Left lung (tissue), 10 donors: ENCODE results near the gene CCDC178. TPM values are rescaled to one million over a fixed set of nuclear protein-coding genes. Genes with fewer than 3 reads are reported as not detected.

ENCODE experiments used
- ATAC-seq: fragments of 200-7000 bp; cut with Tn5 transposase; one replicate; pipeline ENCODE4 v1.9.1; 2020; ENCODE audit warnings: moderate library complexity
- DNase-seq, 4 donors: peaks; one replicate each; pipeline ENCODE4 v3.0.0-alpha.2; 2013 to 2020
- H3K27ac ChIP-seq, 2 donors: fragments of 200-600 bp; sonication (generic) in 1 of 2; one replicate each; pipeline versions ENCODE4 v1.5.0 to v1.8.0; 2020 to 2021
- H3K27me3 ChIP-seq, 2 donors: fragments of 200-600 bp; sonication (generic) in 1 of 2; one replicate each; pipeline versions ENCODE4 v1.5.0 to v1.8.0; 2020 to 2021
- H3K36me3 ChIP-seq, 2 donors: fragments of 200-600 bp; sonication (generic) in 1 of 2; one replicate each; pipeline versions ENCODE4 v1.5.0 to v1.8.0; 2020 to 2021
- H3K4me1 ChIP-seq, 2 donors: fragments of 200-600 bp; one replicate each; pipeline ENCODE4 v1.8.0; 2021
- H3K4me3 ChIP-seq, 2 donors: fragments of 200-600 bp; sonication (generic) in 1 of 2; one replicate each; pipeline versions ENCODE4 v1.5.0 to v1.8.0; 2020 to 2021; ENCODE audit warnings: mild to moderate bottlenecking in 1 of 2
- H3K9me3 ChIP-seq, 2 donors: fragments of 200-600 bp; sonication (generic) in 1 of 2; one replicate each; pipeline versions ENCODE4 v1.5.0 to v1.8.0; 2020 to 2021
- intact Hi-C, 2 donors: fragments of 100-400 bp; cut with DNase I; formaldehyde crosslinking; loops; one replicate each; pipeline versions ENCODE4 v1.11.2 to v1.14.2; 2022
- polyA plus RNA-seq, 6 donors: library from polyadenylated mRNA; unstranded; fragments of 120-200 nt; gene quantifications; one replicate each; pipeline ENCODE4 v1.2.1, GENCODE V29; 2013; ENCODE audit not compliant: insufficient read length in 6 of 6
- total RNA-seq, 2 donors: library from RNA; stranded (reverse); fragmentation: NEBNext Ultra II Directional; extraction: Animal tissue kit (Norgen Biotek cat#: 25700); gene quantifications; one replicate each; pipeline ENCODE4 v1.2.1, GENCODE V29; 2021
- TF ChIP-seq, protein P1 (sequence below), 2 donors: fragments of 200-600 bp; sonication (generic) in 1 of 2; IDR thresholded peaks; one replicate each; pipeline versions ENCODE4 v1.5.0 to v1.8.0; 2021; ENCODE audit warnings: antibody characterized with exemption in 2 of 2
- donor health status: DM: no; HTN: yes; CAD: no.
- donor health status: DM: no; HTN: no; CAD: no.

CCDC178 gene
- total and polyA plus RNA-seq, 8 donors: 0.73 to 2.9 (median 2.2) TPM; not detected in 1

GRCh38 chr18:33123862-33124518, 316.5 kb downstream of the CCDC178 start:
- Histone ChIP-seq H3K4me1 (no peaks in the 10 kb centered on the region), H3K27ac (no peak overlapping the region), H3K9me3 (no peaks in the 10 kb centered on the region), H3K4me3 (no peak overlapping the region), H3K36me3 (no peaks in the 10 kb centered on the region), H3K27me3 (no peaks in the 10 kb centered on the region)
- ATAC-seq: no peak
- TF ChIP-seq, protein P1, sequence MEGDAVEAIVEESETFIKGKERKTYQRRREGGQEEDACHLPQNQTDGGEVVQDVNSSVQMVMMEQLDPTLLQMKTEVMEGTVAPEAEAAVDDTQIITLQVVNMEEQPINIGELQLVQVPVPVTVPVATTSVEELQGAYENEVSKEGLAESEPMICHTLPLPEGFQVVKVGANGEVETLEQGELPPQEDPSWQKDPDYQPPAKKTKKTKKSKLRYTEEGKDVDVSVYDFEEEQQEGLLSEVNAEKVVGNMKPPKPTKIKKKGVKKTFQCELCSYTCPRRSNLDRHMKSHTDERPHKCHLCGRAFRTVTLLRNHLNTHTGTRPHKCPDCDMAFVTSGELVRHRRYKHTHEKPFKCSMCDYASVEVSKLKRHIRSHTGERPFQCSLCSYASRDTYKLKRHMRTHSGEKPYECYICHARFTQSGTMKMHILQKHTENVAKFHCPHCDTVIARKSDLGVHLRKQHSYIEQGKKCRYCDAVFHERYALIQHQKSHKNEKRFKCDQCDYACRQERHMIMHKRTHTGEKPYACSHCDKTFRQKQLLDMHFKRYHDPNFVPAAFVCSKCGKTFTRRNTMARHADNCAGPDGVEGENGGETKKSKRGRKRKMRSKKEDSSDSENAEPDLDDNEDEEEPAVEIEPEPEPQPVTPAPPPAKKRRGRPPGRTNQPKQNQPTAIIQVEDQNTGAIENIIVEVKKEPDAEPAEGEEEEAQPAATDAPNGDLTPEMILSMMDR (IDR thresholded peaks at IDR 0.05): no peak
- intact Hi-C loops: no loop called here
- DNase-seq: no peak

DNA sequence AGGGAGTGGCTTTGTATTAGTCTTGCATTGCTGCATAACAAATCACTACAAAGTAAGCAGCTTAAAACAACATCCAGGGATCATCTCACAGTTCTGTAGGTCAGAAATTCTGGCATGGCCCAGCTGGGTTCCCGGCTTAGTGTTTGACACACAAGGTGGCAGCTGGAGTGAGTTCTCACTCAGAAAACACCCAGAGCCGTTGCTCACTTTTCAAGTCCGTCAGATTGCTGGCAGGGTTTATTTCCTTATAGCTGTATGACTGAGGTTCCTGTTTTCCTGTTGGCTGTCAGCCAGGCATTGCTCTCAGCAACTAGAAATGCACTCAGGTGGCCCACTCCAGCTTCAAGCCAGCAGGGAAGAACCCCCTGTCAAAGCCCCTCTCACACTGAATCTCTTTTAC, 324.1 kb downstream of the CCDC178 start:
- DNase-seq: peak in 2 of 4 donors; percentile 21 to 34
- ATAC-seq: peak; percentile 41
- intact Hi-C loops: no loop called here
- Histone ChIP-seq H3K27ac (no peak overlapping the region), H3K9me3 (peaks cover 0 to 7% of the 10 kb centered on the region in 2 donors), H3K4me3 (no peak overlapping the region), H3K27me3 (no peaks in the 10 kb centered on the region), H3K4me1 (no peaks in the 10 kb centered on the region), H3K36me3 (no peaks in the 10 kb centered on the region)
- TF ChIP-seq, protein P1 (IDR thresholded peaks at IDR 0.05): no peak

- Histone ChIP-seq H3K9me3 (peaks cover 0 to 7% of the 10 kb centered on the region in 2 donors), H3K36me3 (no peaks in the 10 kb centered on the region), H3K4me1 (no peaks in the 10 kb centered on the region), H3K27ac (no peak overlapping the region), H3K27me3 (no peaks in the 10 kb centered on the region), H3K4me3 (no peak overlapping the region)
- TF ChIP-seq, protein P1 (IDR thresholded peaks at IDR 0.05): no peak
- intact Hi-C loops: no loop called here
- ATAC-seq (no peak), DNase-seq (no peak)
These were observed 324.6 kb downstream of the CCDC178 start for GRCh38 chr18:33115917-33116316.

GRCh38 chr18:33115476-33115875, 325.0 kb downstream of the CCDC178 start:
- ATAC-seq (no peak), DNase-seq (peak in 1 of 4 donors; percentile 65)
- H3K4me1 ChIP-seq: no peaks in the 10 kb centered on the region
- TF ChIP-seq, protein P1 (IDR thresholded peaks at IDR 0.05): no peak
- H3K4me3 ChIP-seq: no peak overlapping the region
- no peaks in the 10 kb centered on the region for H3K36me3 ChIP-seq
- peaks cover 0 to 7% of the 10 kb centered on the region in 2 donors for H3K9me3 ChIP-seq
- H3K27ac ChIP-seq: no peak overlapping the region
- intact Hi-C loops: no loop called here
- no peaks in the 10 kb centered on the region for H3K27me3 ChIP-seq

- no peak for DNase-seq
- no peak for ATAC-seq
- H3K9me3 ChIP-seq: peaks cover 0 to 7% of the 10 kb centered on the region in 2 donors
- no peak overlapping the region for H3K27ac ChIP-seq
- intact Hi-C loops: no loop called here
- H3K36me3 ChIP-seq: no peaks in the 10 kb centered on the region
- H3K4me3 ChIP-seq: no peak overlapping the region
- TF ChIP-seq, protein P1 (IDR thresholded peaks at IDR 0.05): no peak
- H3K27me3 ChIP-seq: no peaks in the 10 kb centered on the region
- H3K4me1 ChIP-seq: no peaks in the 10 kb centered on the region
These were observed 325.8 kb downstream of the CCDC178 start for GRCh38 chr18:33114749-33115148.
